SK-N-SH treated with all-trans-retinoic acid at 6 μM for 48 hours (cell line): ENCODE results near the gene XPR1.
A peak's percentile ranks its signal among the peaks of the same experiment; 100 is the strongest.

Source experiments
- ATAC-seq: fragments of 200-7000 bp; cut with Tn5 transposase; 3 replicates; pipeline ENCODE4 v1.9.1; 2020; ENCODE audit warnings: mild to moderate bottlenecking, moderate library complexity
- ARNTL ChIP-seq: fragments of 450-650 bp; formaldehyde crosslinking; IDR thresholded peaks from 2 replicates; pipeline ENCODE4 v1.5.0; 2020; ENCODE audit warnings: low read depth, mild to moderate bottlenecking, moderate library complexity, borderline replicate concordance
- BACH2 ChIP-seq: fragments of 250-450 bp; sonication (Bioruptor Pico); IDR thresholded peaks from 2 replicates; pipeline ENCODE4 v1.9.0; 2021; ENCODE audit warnings: mild to moderate bottlenecking, borderline replicate concordance
- CREB5 ChIP-seq: fragments of 250-450 bp; sonication (Bioruptor Pico); IDR thresholded peaks from 2 replicates; pipeline ENCODE4 v1.5.1; 2020; ENCODE audit warnings: low read depth, mild to moderate bottlenecking, moderate library complexity
- CSDC2 ChIP-seq: fragments of 250-450 bp; sonication (Bioruptor Pico); IDR thresholded peaks from 2 replicates; pipeline ENCODE4 v1.5.0; 2020; ENCODE audit warnings: mild to moderate bottlenecking, moderate library complexity
- CSRNP3 ChIP-seq: fragments of 250-450 bp; sonication (Bioruptor Pico); IDR thresholded peaks from 2 replicates; pipeline ENCODE4 v1.5.1; 2021; ENCODE audit warnings: mild to moderate bottlenecking, moderate library complexity
- ESRRG ChIP-seq: fragments of 250-450 bp; sonication (Bioruptor Pico); IDR thresholded peaks from 2 replicates; pipeline ENCODE4 v1.6.1; 2021; ENCODE audit warnings: mild to moderate bottlenecking
- GLIS3 ChIP-seq: fragments of 250-450 bp; sonication (Bioruptor Pico); IDR thresholded peaks from 2 replicates; pipeline ENCODE4 v1.5.0; 2020; ENCODE audit warnings: mild to moderate bottlenecking, moderate library complexity
- ISL1 ChIP-seq: fragments of 250-450 bp; sonication (Bioruptor Pico); IDR thresholded peaks from 2 replicates; pipeline ENCODE4 v2.1.2; 2022; ENCODE audit warnings: mild to moderate bottlenecking, moderate library complexity
- OSR1 ChIP-seq: fragments of 250-450 bp; sonication (Bioruptor Pico); IDR thresholded peaks from 2 replicates; pipeline ENCODE4 v1.8.0; 2022; ENCODE audit warnings: moderate library complexity, mild to moderate bottlenecking, inconsistent platforms
- PATZ1 ChIP-seq: fragments of 250-450 bp; sonication (Bioruptor Pico); IDR thresholded peaks from 2 replicates; pipeline ENCODE4 v1.8.0; 2020; ENCODE audit warnings: mild to moderate bottlenecking, moderate library complexity, borderline replicate concordance
- POU6F1 ChIP-seq: fragments of 250-450 bp; sonication (Bioruptor Pico); IDR thresholded peaks from 2 replicates; pipeline ENCODE4 v1.8.0; 2021; ENCODE audit warnings: low read depth, mild to moderate bottlenecking, moderate library complexity, borderline replicate concordance
- PPARA ChIP-seq: fragments of 250-450 bp; sonication (Bioruptor Pico); IDR thresholded peaks from 2 replicates; pipeline ENCODE4 v1.5.0; 2020; ENCODE audit warnings: mild to moderate bottlenecking, borderline replicate concordance
- RARB ChIP-seq: fragments of 250-450 bp; sonication (Bioruptor Pico); IDR thresholded peaks from 2 replicates; pipeline ENCODE4 v1.8.0; 2021; ENCODE audit warnings: mild to moderate bottlenecking, moderate library complexity
- SNAI2 ChIP-seq: fragments of 250-450 bp; sonication (Bioruptor Pico); IDR thresholded peaks from 2 replicates; pipeline ENCODE4 v1.5.0; 2020; ENCODE audit warnings: mild to moderate bottlenecking, moderate library complexity
- TCF4 ChIP-seq: fragments of 250-450 bp; sonication (Bioruptor Pico); IDR thresholded peaks from 2 replicates; pipeline ENCODE4 v1.8.0; 2021; ENCODE audit warnings: mild to moderate bottlenecking, moderate library complexity, borderline replicate concordance
- TOX ChIP-seq: fragments of 250-450 bp; sonication (Bioruptor Pico); IDR thresholded peaks from 2 replicates; pipeline ENCODE4 v1.8.0; 2021; ENCODE audit warnings: mild to moderate bottlenecking, moderate library complexity, borderline replicate concordance
- TSHZ2 ChIP-seq: fragments of 250-450 bp; sonication (Bioruptor Pico); IDR thresholded peaks from 2 replicates; pipeline ENCODE4 v1.5.0; 2020; ENCODE audit warnings: mild to moderate bottlenecking, moderate library complexity
- ZFP3 ChIP-seq: fragments of 250-450 bp; sonication (Bioruptor Pico); IDR thresholded peaks from 2 replicates; pipeline ENCODE4 v1.5.0; 2020; ENCODE audit warnings: mild to moderate bottlenecking, moderate library complexity
- ZFP30 ChIP-seq: fragments of 450-650 bp; formaldehyde crosslinking; IDR thresholded peaks from 2 replicates; pipeline ENCODE4 v1.5.0; 2022; ENCODE audit warnings: mild to moderate bottlenecking, moderate library complexity
- ZNF565 ChIP-seq: fragments of 450-650 bp; formaldehyde crosslinking; conservative IDR thresholded peaks from 2 replicates; pipeline ENCODE4 v1.5.0; 2020; ENCODE audit warnings: low read depth, mild to moderate bottlenecking, moderate library complexity
- ZNF70 ChIP-seq: fragments of 450-650 bp; formaldehyde crosslinking; IDR thresholded peaks from 2 replicates; pipeline ENCODE4 v1.5.0; 2020; ENCODE audit warnings: mild to moderate bottlenecking, moderate library complexity
- ZNF8 ChIP-seq: fragments of 450-650 bp; formaldehyde crosslinking; IDR thresholded peaks from 2 replicates; pipeline ENCODE4 v1.5.0; 2020; ENCODE audit warnings: mild to moderate bottlenecking, moderate library complexity

XPR1 gene

GRCh38 chr1:180646547-180646946 is 14.7 kb downstream of the XPR1 start:
- ATAC-seq, result no peak
- no peak for TF ChIP-seq CSDC2 (CRISPR knock-in tag)

- TF ChIP-seq ARNTL (CRISPR knock-in tag) (no peak), ZNF8 (CRISPR knock-in tag) (no peak)
- ATAC-seq, result 0 out of 3 replicates have a peak, but pooled peaks have one; percentile 24
Observed at GRCh38 chr1:180652792-180653191, 21.0 kb downstream of the XPR1 start.

GRCh38 chr1:180662709-180663108 is 30.9 kb downstream of the XPR1 start:
- TF ChIP-seq PATZ1 (no peak), CREB5 (CRISPR knock-in tag) (no peak), RARB (CRISPR knock-in tag) (no peak), ZNF70 (CRISPR knock-in tag) (no peak), SNAI2 (CRISPR knock-in tag) (no peak), GLIS3 (no peak), ARNTL (CRISPR knock-in tag) (no peak), ZFP3 (CRISPR knock-in tag) (no peak), TOX (CRISPR knock-in tag) (no peak), PPARA (CRISPR knock-in tag) (no peak), ZNF565 (no peak), ESRRG (no peak), ZFP30 (CRISPR knock-in tag) (no peak), ISL1 (CRISPR knock-in tag) (no peak), TSHZ2 (CRISPR knock-in tag) (no peak), TCF4 (no peak), CSDC2 (CRISPR knock-in tag) (no peak), OSR1 (CRISPR knock-in tag) (no peak), POU6F1 (CRISPR knock-in tag) (no peak), CSRNP3 (CRISPR knock-in tag) (no peak)
- TF ChIP-seq, all 23 proteins: peak for 0
- ATAC-seq, result no peak

- ATAC-seq, result no peak
- TF ChIP-seq SNAI2 (CRISPR knock-in tag) (no peak), PPARA (CRISPR knock-in tag) (no peak), PATZ1 (no peak), CSDC2 (CRISPR knock-in tag) (no peak), ZNF565 (no peak), BACH2 (no peak), CSRNP3 (CRISPR knock-in tag) (no peak), GLIS3 (no peak), TCF4 (no peak)
Observed at GRCh38 chr1:180670681-180671080, 38.9 kb downstream of the XPR1 start.
